ENCODE measurements around the gene CNOT8.
"Not testable (repeated sequence)": the region's sequence is repeated elsewhere in the genome, so short reads cannot be mapped to it uniquely, and the experiment has no call there.

Gene CNOT8

GRCh38 chr5:154866841-154867240 is 8.4 kb downstream of the CNOT8 start:
- no peak for DNase-seq

- no peak for DNase-seq
These were observed 10.3 kb downstream of the CNOT8 start for GRCh38 chr5:154868702-154869101.

- no peak for DNase-seq
These were observed 13.3 kb downstream of the CNOT8 start for GRCh38 chr5:154871734-154872133.

- no peak for DNase-seq
These were observed 15.4 kb downstream of the CNOT8 start for GRCh38 chr5:154873791-154874331.

- no peak for DNase-seq
These were observed 20.4 kb downstream of the CNOT8 start for GRCh38 chr5:154878642-154879335.

GRCh38 chr5:154881986-154882385 is 23.6 kb downstream of the CNOT8 start:
- DNase-seq = no peak

GRCh38 chr5:154884424-154884823 is 26.0 kb downstream of the CNOT8 start:
- DNase-seq = no peak

- peak; percentile 44 to 57 for DNase-seq
These were observed 27.0 kb downstream of the CNOT8 start for GRCh38 chr5:154885439-154885838.

GRCh38 chr5:154892369-154892771 is 33.9 kb downstream of the CNOT8 start:
- no peak for DNase-seq

- no peak for DNase-seq
These were observed 35.0 kb downstream of the CNOT8 start for GRCh38 chr5:154893381-154893780.

- no peak for DNase-seq
These were observed 37.5 kb downstream of the CNOT8 start for GRCh38 chr5:154895606-154896561.

GRCh38 chr5:154896562-154897165 is 38.2 kb downstream of the CNOT8 start:
- DNase-seq = no peak

GRCh38 chr5:154898210-154898609 is 39.8 kb downstream of the CNOT8 start:
- no peak for DNase-seq

GRCh38 chr5:154899151-154899816 is 40.9 kb downstream of the CNOT8 start:
- DNase-seq = no peak

- DNase-seq = no peak
These were observed 41.6 kb downstream of the CNOT8 start for GRCh38 chr5:154900066-154900465.

- DNase-seq = no peak
These were observed 42.8 kb downstream of the CNOT8 start for GRCh38 chr5:154901276-154901675.

GRCh38 chr5:154901913-154902312 is 43.5 kb downstream of the CNOT8 start:
- DNase-seq = no peak

GRCh38 chr5:154905601-154906000 is 47.2 kb downstream of the CNOT8 start:
- DNase-seq = not testable (repeated sequence)

- DNase-seq = no peak
These were observed 58.4 kb downstream of the CNOT8 start for GRCh38 chr5:154916874-154917273.

GRCh38 chr5:154917757-154918156 is 59.3 kb downstream of the CNOT8 start:
- no peak for DNase-seq

GRCh38 chr5:154923441-154924430 is 65.3 kb downstream of the CNOT8 start:
- no peak for DNase-seq
